OCI-M1 (cell line): ENCODE results near the gene BABAM1.

ENCODE experiments used
- DNase-seq: peaks from one replicate; lab custom pipeline; 2025; lab: John Stamatoyannopoulos, UW

BABAM1 gene

GRCh38 chr19:17266975-17267788, at the start of gene BABAM1:
TSS of gene BABAM1 (plus strand) at chr19:17267443. CDS start at chr19:17268807, 1,364 bp downstream.
- peak; percentile 99 for DNase-seq

- no peak for DNase-seq
These were observed 48.0 kb upstream of the BABAM1 start for GRCh38 chr19:17219286-17219685.

GRCh38 chr19:17220207-17220758, 47.0 kb upstream of the BABAM1 start:
- peak; percentile 13 for DNase-seq

- DNase-seq = no peak
These were observed 42.2 kb upstream of the BABAM1 start for GRCh38 chr19:17225053-17225452.

- DNase-seq = peak; percentile 99
These were observed 41.0 kb upstream of the BABAM1 start, which contains the start of gene OCEL1 for GRCh38 chr19:17226002-17226933. TSS of gene OCEL1 (plus strand) at chr19:17226226. CDS start at chr19:17226248, 22 bp downstream.

GRCh38 chr19:17227798-17228367, 39.4 kb upstream of the BABAM1 start:
- DNase-seq = no peak

GRCh38 chr19:17229890-17230289, 37.4 kb upstream of the BABAM1 start:
- no peak for DNase-seq

GRCh38 chr19:17232258-17232657, 35.0 kb upstream of the BABAM1 start:
- DNase-seq = no peak

GRCh38 chr19:17234911-17235299, 32.3 kb upstream of the BABAM1 start:
- peak; percentile 91 for DNase-seq

- peak; percentile 91 for DNase-seq
These were observed 31.8 kb upstream of the BABAM1 start for GRCh38 chr19:17235300-17235970.

GRCh38 chr19:17235971-17236777, 31.1 kb upstream of the BABAM1 start:
- peak; percentile 90 for DNase-seq

- no peak for DNase-seq
These were observed 30.3 kb upstream of the BABAM1 start for GRCh38 chr19:17236811-17237543.

- no peak for DNase-seq
These were observed 29.2 kb upstream of the BABAM1 start for GRCh38 chr19:17237747-17238706.

- DNase-seq = no peak
These were observed 27.0 kb upstream of the BABAM1 start for GRCh38 chr19:17240062-17240752.

- DNase-seq = no peak
These were observed 26.3 kb upstream of the BABAM1 start for GRCh38 chr19:17240826-17241399.

GRCh38 chr19:17242431-17243208, 24.6 kb upstream of the BABAM1 start:
- DNase-seq = no peak
